RWPE2 (cell line): ENCODE results near the gene SMCO4.

Source experiments
- ATAC-seq: fragments of 200-7000 bp; cut with Tn5 transposase; 3 replicates; pipeline ENCODE4 v1.9.1; 2021; ENCODE audit warnings: low read depth
- DNase-seq: peaks from one replicate; pipeline ENCODE4 v3.0.0-alpha.2; 2020; ENCODE audit warnings: low spot score
- H3K27ac ChIP-seq: fragments of 450-650 bp; 2 replicates; pipeline ENCODE4 v1.5.1; 2017; ENCODE audit warnings: mild to moderate bottlenecking; ENCODE audit not compliant: poor library complexity, severe bottlenecking
- H3K27me3 ChIP-seq: fragments of 250-450 bp; sonication (Bioruptor Pico); 2 replicates; pipeline ENCODE4 v1.5.1; 2021; ENCODE audit warnings: mild to moderate bottlenecking, moderate library complexity; ENCODE audit not compliant: insufficient read depth, poor library complexity, severe bottlenecking
- H3K36me3 ChIP-seq: fragments of 250-450 bp; sonication (Bioruptor Pico); 2 replicates; pipeline ENCODE4 v1.5.1; 2020; ENCODE audit warnings: low read depth, mild to moderate bottlenecking, moderate library complexity
- H3K4me1 ChIP-seq: fragments of 250-450 bp; sonication (Bioruptor Pico); 2 replicates; pipeline ENCODE4 v1.5.1; 2021; ENCODE audit warnings: mild to moderate bottlenecking, moderate library complexity; ENCODE audit not compliant: insufficient read depth, poor library complexity, severe bottlenecking
- H3K4me3 ChIP-seq: fragments of 250-450 bp; sonication (Bioruptor Pico); 2 replicates; pipeline ENCODE4 v1.5.1; 2021; ENCODE audit warnings: mild to moderate bottlenecking, moderate library complexity; ENCODE audit not compliant: severe bottlenecking
- H3K9me3 ChIP-seq: fragments of 250-450 bp; sonication (Bioruptor Pico); 2 replicates; pipeline ENCODE4 v1.5.1; 2021; ENCODE audit warnings: mild to moderate bottlenecking, moderate library complexity; ENCODE audit not compliant: severe bottlenecking
- TF ChIP-seq, protein P1 (sequence below): fragments of 450-650 bp; IDR thresholded peaks from one replicate; pipeline ENCODE4 v1.5.1; 2017; ENCODE audit warnings: mild to moderate bottlenecking, moderate library complexity; ENCODE audit not compliant: poor library complexity, severe bottlenecking

SMCO4 gene

GRCh38 chr11:93548679-93549319 lies 5.6 kb upstream of the SMCO4 start:
- no peak overlapping the region for H3K27ac ChIP-seq
- no peaks in the 10 kb centered on the region for H3K9me3 ChIP-seq
- H3K4me1 ChIP-seq: peaks cover 2% of the 10 kb centered on the region
- TF ChIP-seq, protein P1, sequence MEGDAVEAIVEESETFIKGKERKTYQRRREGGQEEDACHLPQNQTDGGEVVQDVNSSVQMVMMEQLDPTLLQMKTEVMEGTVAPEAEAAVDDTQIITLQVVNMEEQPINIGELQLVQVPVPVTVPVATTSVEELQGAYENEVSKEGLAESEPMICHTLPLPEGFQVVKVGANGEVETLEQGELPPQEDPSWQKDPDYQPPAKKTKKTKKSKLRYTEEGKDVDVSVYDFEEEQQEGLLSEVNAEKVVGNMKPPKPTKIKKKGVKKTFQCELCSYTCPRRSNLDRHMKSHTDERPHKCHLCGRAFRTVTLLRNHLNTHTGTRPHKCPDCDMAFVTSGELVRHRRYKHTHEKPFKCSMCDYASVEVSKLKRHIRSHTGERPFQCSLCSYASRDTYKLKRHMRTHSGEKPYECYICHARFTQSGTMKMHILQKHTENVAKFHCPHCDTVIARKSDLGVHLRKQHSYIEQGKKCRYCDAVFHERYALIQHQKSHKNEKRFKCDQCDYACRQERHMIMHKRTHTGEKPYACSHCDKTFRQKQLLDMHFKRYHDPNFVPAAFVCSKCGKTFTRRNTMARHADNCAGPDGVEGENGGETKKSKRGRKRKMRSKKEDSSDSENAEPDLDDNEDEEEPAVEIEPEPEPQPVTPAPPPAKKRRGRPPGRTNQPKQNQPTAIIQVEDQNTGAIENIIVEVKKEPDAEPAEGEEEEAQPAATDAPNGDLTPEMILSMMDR: no peak
- H3K27me3 ChIP-seq: no peaks in the 10 kb centered on the region
- no peaks in the 10 kb centered on the region for H3K36me3 ChIP-seq
- ATAC-seq: no peak
- no peak for DNase-seq
- no peak overlapping the region for H3K4me3 ChIP-seq

- Histone ChIP-seq H3K4me3 (no peak overlapping the region), H3K27me3 (no peaks in the 10 kb centered on the region), H3K4me1 (peaks cover 2% of the 10 kb centered on the region), H3K9me3 (no peaks in the 10 kb centered on the region), H3K36me3 (no peaks in the 10 kb centered on the region), H3K27ac (no peak overlapping the region)
- DNase-seq (no peak), ATAC-seq (no peak)
- TF ChIP-seq, protein P1: no peak
These were observed 4.6 kb upstream of the SMCO4 start for GRCh38 chr11:93547773-93548172.

GRCh38 chr11:93547028-93547427 lies 3.8 kb upstream of the SMCO4 start:
- Histone ChIP-seq H3K27ac (no peak overlapping the region), H3K4me1 (peaks cover 2% of the 10 kb centered on the region), H3K4me3 (no peak overlapping the region), H3K9me3 (no peaks in the 10 kb centered on the region), H3K27me3 (no peaks in the 10 kb centered on the region), H3K36me3 (no peaks in the 10 kb centered on the region)
- ATAC-seq (no peak), DNase-seq (no peak)
- TF ChIP-seq, protein P1: no peak

DNA sequence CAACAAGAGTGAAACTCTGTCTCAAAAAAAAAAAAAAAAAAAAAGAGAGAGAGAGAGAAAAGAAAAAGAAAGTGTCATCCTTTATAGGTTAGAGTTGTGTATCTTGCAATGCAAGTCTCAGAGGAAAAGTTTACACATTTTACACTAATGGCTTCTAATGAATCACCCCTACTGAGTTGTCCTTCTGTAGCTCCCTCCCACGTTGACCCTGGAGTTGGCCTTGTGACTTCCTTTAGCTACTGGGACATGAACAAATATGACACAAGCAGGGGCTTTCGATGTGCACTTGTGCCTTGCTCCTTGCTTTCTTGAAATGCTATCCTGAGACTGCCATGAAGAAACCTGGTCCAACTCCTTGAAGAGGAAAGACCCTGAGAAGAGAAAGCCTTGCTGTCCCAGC lies 2.4 kb upstream of the SMCO4 start:
- no peaks in the 10 kb centered on the region for H3K9me3 ChIP-seq
- H3K4me1 ChIP-seq: peaks cover 2% of the 10 kb centered on the region
- DNase-seq: no peak
- no peaks in the 10 kb centered on the region for H3K27me3 ChIP-seq
- H3K36me3 ChIP-seq: no peaks in the 10 kb centered on the region
- H3K4me3 ChIP-seq: no peak overlapping the region
- no peak overlapping the region for H3K27ac ChIP-seq
- TF ChIP-seq, protein P1: no peak
- ATAC-seq: no peak

DNA sequence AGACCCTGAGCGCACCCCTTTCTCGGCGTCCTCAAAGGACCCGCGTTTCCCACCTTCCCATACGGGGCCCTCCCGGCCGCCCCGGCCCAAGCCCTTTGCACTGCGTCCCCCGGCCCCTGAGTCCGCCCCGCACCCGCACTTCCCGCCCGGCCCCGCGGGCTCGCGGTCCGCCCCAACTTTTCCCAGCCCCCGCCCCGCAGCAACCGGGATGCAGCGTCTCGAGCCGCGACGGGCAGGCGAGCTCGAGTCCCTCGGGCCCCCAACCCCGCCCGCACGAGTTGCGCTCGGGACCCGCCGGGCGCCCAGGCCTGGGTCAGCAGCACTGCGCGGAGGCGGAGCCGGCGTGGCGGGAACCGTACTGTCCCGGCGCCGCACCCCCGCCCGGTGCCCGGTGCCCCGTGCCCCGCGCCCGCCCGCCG lies 371 bp downstream of the SMCO4 start:
- H3K36me3 ChIP-seq: no peaks in the 10 kb centered on the region
- peak overlapping the region; percentile 44 for H3K4me3 ChIP-seq
- TF ChIP-seq, protein P1: no peak
- no peaks in the 10 kb centered on the region for H3K27me3 ChIP-seq
- H3K27ac ChIP-seq: peak overlapping the region; percentile 20
- H3K4me1 ChIP-seq: peaks cover 2% of the 10 kb centered on the region
- ATAC-seq: peak; percentile 13; the same call in 2 of the 3 replicates
- H3K9me3 ChIP-seq: no peaks in the 10 kb centered on the region
- no peak for DNase-seq
